Measurements from ENCODE around the gene PPP1R1C.

Gene PPP1R1C

GRCh38 chr2:182058056-182058455, 72.4 kb downstream of the PPP1R1C start:
- ChIA-PET CTCF (no interaction called here), POLR2A (no interaction called here)
- H3K4me3 ChIP-seq (ENCODE audit: low read depth, low read length): no peak overlapping the region
- no peak for DNase-seq (ENCODE audit: low read depth, low spot score)
- TF ChIP-seq CTCF (IDR thresholded peaks at IDR 0.05; ENCODE audit: insufficient read depth, low read length, missing control alignments): no peak

- TF ChIP-seq CTCF (IDR thresholded peaks at IDR 0.05; ENCODE audit: insufficient read depth, low read length, missing control alignments): no peak
- POLR2A ChIA-PET: no interaction called here
- CTCF ChIA-PET: no interaction called here
- H3K4me3 ChIP-seq (ENCODE audit: low read depth, low read length): no peak overlapping the region
- DNase-seq (ENCODE audit: low read depth, low spot score): no peak
These were observed 76.1 kb downstream of the PPP1R1C start for GRCh38 chr2:182061739-182062138.

GRCh38 chr2:182062329-182062972, 76.8 kb downstream of the PPP1R1C start:
- no peak for DNase-seq (ENCODE audit: low read depth, low spot score)
- ChIA-PET POLR2A (no interaction called here), CTCF (interaction anchor here (0.9 kb wide), 1 partner anchor 15 kb away, joined by 4 read pairs; no protein-coding TSS in a partner anchor)
- H3K4me3 ChIP-seq (ENCODE audit: low read depth, low read length): no peak overlapping the region
- no peak for TF ChIP-seq CTCF (IDR thresholded peaks at IDR 0.05; ENCODE audit: insufficient read depth, low read length, missing control alignments)

- CTCF ChIA-PET: interaction anchor here (1.0 to 1.2 kb wide), 3 partner anchors 12 to 321 kb away, joined by 3 to 4 read pairs (median 3); no protein-coding TSS in a partner anchor
- POLR2A ChIA-PET: interaction anchor here (0.6 kb wide), 1 partner anchor 128 kb away, joined by 3 read pairs; no protein-coding TSS in a partner anchor
These were observed 78.5 kb downstream of the PPP1R1C start for GRCh38 chr2:182064019-182064778.

GRCh38 chr2:182066400-182067087, 80.9 kb downstream of the PPP1R1C start:
- DNase-seq (ENCODE audit: low read depth, low spot score): peak; percentile 88
- H3K4me3 ChIP-seq (ENCODE audit: low read depth, low read length): no peak overlapping the region
- TF ChIP-seq CTCF (IDR thresholded peaks at IDR 0.05; ENCODE audit: insufficient read depth, low read length, missing control alignments): no peak
- ChIA-PET CTCF (interaction anchor here (1.8 to 3.0 kb wide), 2 partner anchors 12 to 112 kb away, joined by 5 to 19 read pairs; no protein-coding TSS in a partner anchor), POLR2A (interaction anchor here (0.6 kb wide), 1 partner anchor 107 kb away, joined by 3 read pairs; no protein-coding TSS in a partner anchor)

More at GRCh38 chr2:182064019-182064778, 78.5 kb downstream of the PPP1R1C start:
- TF ChIP-seq CTCF (IDR thresholded peaks at IDR 0.05; ENCODE audit: insufficient read depth, low read length, missing control alignments): no peak
- no peak overlapping the region for H3K4me3 ChIP-seq (ENCODE audit: low read depth, low read length)
- no peak for DNase-seq (ENCODE audit: low read depth, low spot score)

All from AG04449 (cell line).